Measurements from ENCODE around the gene EFNA4. TPM values are rescaled to one million over a fixed set of nuclear protein-coding genes. Genes with fewer than 3 reads are reported as not detected.

The EFNA4 gene
- total RNA-seq, 1 experiment from 2014 or later, result 9.8 TPM

GRCh38 chr1:155030899-155031298 lies 32.6 kb upstream of the EFNA4 start:
- no peaks in the 10 kb centered on the region for H3K27me3 ChIP-seq (ENCODE audit: insufficient read depth, low read length)
- no peaks in the 10 kb centered on the region for H3K9me2 ChIP-seq (ENCODE audit: insufficient read depth)
- no peaks in the 10 kb centered on the region for H3K36me3 ChIP-seq (ENCODE audit: control insufficient read depth in 1 of 2, insufficient read depth in 2 of 2, low read length in 2 of 2)
- no peaks in the 10 kb centered on the region for H4K20me1 ChIP-seq (ENCODE audit: insufficient read depth)
- no peaks in the 10 kb centered on the region for H3K9me3 ChIP-seq (ENCODE audit: control insufficient read depth in 1 of 2, insufficient read depth in 1 of 2, low read depth in 1 of 2, low read length in 2 of 2)
- H2AFZ ChIP-seq (ENCODE audit: low read depth, low read length, poor library complexity, severe bottlenecking), result no peak overlapping the region
- no peak overlapping the region for H3K27ac ChIP-seq (ENCODE audit: low read depth, low read length)
- ATAC-seq, result no peak
- POLR2A ChIA-PET, result no interaction called here
- DNase-seq (ENCODE audit: low read depth, low spot score), result no peak
- no TSS peak for BruUV-seq (replicated peaks)
- TF ChIP-seq EZH2phosphoT487 (IDR thresholded peaks at IDR 0.05; ENCODE audit: borderline replicate concordance) (no peak), CTCF (IDR thresholded peaks at IDR 0.05 in 2 of 3, conservative IDR thresholded peaks at IDR 0.05 in 1 of 3; ENCODE audit: borderline replicate concordance in 1 of 3, insufficient read depth in 1 of 3, low read depth in 2 of 3, low read length in 2 of 3) (no peak), RAD21 (IDR thresholded peaks at IDR 0.05; ENCODE audit: low read depth) (no peak), JUND (IDR thresholded peaks at IDR 0.05) (no peak), SRF (IDR thresholded peaks at IDR 0.05; ENCODE audit: low read depth) (no peak), SIN3A (IDR thresholded peaks at IDR 0.05; ENCODE audit: low read depth) (no peak), ZBTB33 (IDR thresholded peaks at IDR 0.05; ENCODE audit: extremely low read depth, insufficient replicate concordance, low read length) (no peak), EGR1 (IDR thresholded peaks at IDR 0.05; ENCODE audit: low read depth) (no peak), FOSL1 (IDR thresholded peaks at IDR 0.05; ENCODE audit: low read depth) (no peak), ZFX (IDR thresholded peaks at IDR 0.05) (no peak), ATF3 (IDR thresholded peaks at IDR 0.05) (no peak)
- no peaks in the 10 kb centered on the region for H3K79me2 ChIP-seq (ENCODE audit: insufficient read depth, low read length)
- H3K4me2 ChIP-seq (ENCODE audit: low read length), result no peak overlapping the region
- intact Hi-C loops (cut with micrococcal nuclease), result no loop called here
- no peak overlapping the region for H3K9ac ChIP-seq (ENCODE audit: low read length)
- H3K4me3 ChIP-seq (replicated peaks in 1 of 2; ENCODE audit: low read depth in 1 of 2, low read length in 2 of 2), result no peak overlapping the region
- RAD21 ChIA-PET (ENCODE audit: low non-redundant PET in 1 of 2, low total read pairs in 2 of 2, uncharacterized antibody in 2 of 2, unreplicated experiment in 2 of 2), result no interaction called here
- CTCF ChIA-PET, result interaction anchor here (1.6 kb wide), 1 partner anchor 20 kb away, joined by 5 read pairs; the partner anchor contains the start of gene ADAM15
- peaks cover 10 to 14% of the 10 kb centered on the region in 2 experiments for H3K4me1 ChIP-seq (ENCODE audit: control insufficient read depth in 1 of 2, insufficient read depth in 2 of 2, low read length in 2 of 2)
